Panc1 (cell line): ENCODE measurements around the gene SRPRA.

Source experiments
- CTCF ChIP-seq: fragments of 450-650 bp; IDR thresholded peaks from 2 replicates; pipeline ENCODE4 v1.5.1; 2017; ENCODE audit warnings: mild to moderate bottlenecking
- POLR2AphosphoS5 ChIP-seq: IDR thresholded peaks from 2 replicates; pipeline ENCODE4 v1.6.1; 2012; ENCODE audit warnings: mild to moderate bottlenecking, low read depth, low read length, moderate library complexity
- SIN3A ChIP-seq: IDR thresholded peaks from 2 replicates; pipeline ENCODE4 v1.6.1; 2012; ENCODE audit warnings: low read depth, mild to moderate bottlenecking, low read length, moderate library complexity, borderline replicate concordance; ENCODE audit not compliant: insufficient read depth
- TCF7L2 ChIP-seq: IDR thresholded peaks from 2 replicates; pipeline ENCODE4 v1.6.1; 2011; ENCODE audit warnings: mild to moderate bottlenecking, low read depth, low read length, inconsistent platforms
- TF ChIP-seq, protein P1 (sequence below), 2 experiments: IDR thresholded peaks; 2 replicates each; pipeline ENCODE4 v1.6.1; 2011 to 2012; ENCODE audit warnings: low read depth in 2 of 2, control low read depth in 1 of 2, low read length in 1 of 2, mild to moderate bottlenecking in 1 of 2, moderate library complexity in 1 of 2; ENCODE audit not compliant: insufficient read depth in 1 of 2

GRCh38 chr11:126310200-126310991, 41.7 kb upstream of the SRPRA start:
- TF ChIP-seq CTCF (peak; percentile 94), POLR2AphosphoS5 (no peak), TCF7L2 (no peak), SIN3A (no peak)
- TF ChIP-seq, protein P1, sequence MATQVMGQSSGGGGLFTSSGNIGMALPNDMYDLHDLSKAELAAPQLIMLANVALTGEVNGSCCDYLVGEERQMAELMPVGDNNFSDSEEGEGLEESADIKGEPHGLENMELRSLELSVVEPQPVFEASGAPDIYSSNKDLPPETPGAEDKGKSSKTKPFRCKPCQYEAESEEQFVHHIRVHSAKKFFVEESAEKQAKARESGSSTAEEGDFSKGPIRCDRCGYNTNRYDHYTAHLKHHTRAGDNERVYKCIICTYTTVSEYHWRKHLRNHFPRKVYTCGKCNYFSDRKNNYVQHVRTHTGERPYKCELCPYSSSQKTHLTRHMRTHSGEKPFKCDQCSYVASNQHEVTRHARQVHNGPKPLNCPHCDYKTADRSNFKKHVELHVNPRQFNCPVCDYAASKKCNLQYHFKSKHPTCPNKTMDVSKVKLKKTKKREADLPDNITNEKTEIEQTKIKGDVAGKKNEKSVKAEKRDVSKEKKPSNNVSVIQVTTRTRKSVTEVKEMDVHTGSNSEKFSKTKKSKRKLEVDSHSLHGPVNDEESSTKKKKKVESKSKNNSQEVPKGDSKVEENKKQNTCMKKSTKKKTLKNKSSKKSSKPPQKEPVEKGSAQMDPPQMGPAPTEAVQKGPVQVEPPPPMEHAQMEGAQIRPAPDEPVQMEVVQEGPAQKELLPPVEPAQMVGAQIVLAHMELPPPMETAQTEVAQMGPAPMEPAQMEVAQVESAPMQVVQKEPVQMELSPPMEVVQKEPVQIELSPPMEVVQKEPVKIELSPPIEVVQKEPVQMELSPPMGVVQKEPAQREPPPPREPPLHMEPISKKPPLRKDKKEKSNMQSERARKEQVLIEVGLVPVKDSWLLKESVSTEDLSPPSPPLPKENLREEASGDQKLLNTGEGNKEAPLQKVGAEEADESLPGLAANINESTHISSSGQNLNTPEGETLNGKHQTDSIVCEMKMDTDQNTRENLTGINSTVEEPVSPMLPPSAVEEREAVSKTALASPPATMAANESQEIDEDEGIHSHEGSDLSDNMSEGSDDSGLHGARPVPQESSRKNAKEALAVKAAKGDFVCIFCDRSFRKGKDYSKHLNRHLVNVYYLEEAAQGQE (IDR thresholded peaks at IDR 0.05; ENCODE audit: insufficient read depth in 1 of 2, low read depth in 2 of 2, low read length in 1 of 2) = no peak
